Measurements from ENCODE around the gene ZNF511.
A peak's percentile ranks its signal among the peaks of the same experiment; 100 is the strongest.

ZNF511 gene

DNA sequence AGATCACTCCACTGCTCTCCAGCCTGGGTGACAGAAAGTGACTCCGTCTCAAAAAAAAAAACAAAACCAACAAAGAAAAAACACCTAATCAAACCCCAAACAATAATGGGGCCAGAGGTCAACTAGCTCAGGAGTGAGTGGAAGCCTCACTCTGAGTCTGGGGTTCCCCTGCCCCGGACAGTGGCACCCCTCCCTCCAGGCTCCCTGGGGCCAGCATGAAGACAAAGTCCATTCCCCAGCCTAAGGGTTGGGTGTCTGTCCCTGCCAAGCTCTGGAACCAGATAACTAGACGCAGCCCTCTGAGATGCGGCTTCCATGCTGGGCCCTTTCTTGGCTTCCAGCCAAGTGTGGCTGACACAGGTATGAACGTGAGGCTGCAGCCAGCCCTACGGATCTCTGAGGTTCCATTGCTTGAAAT is 50.8 kb downstream of the ZNF511 start (continued):
- TF ChIP-seq, protein P1, sequence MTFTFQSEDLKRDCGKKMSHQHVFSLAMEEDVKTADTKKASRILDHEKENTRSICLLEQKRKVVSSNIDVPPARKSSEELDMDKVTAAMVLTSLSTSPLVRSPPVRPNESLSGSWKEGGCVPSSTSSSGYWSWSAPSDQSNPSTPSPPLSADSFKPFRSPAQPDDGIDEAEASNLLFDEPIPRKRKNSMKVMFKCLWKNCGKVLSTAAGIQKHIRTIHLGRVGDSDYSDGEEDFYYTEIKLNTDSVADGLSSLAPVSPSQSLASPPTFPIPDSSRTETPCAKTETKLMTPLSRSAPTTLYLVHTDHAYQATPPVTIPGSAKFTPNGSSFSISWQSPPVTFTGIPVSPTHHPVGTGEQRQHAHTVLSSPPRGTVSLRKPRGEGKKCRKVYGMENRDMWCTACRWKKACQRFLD (tag by site-specific recombination; IDR thresholded peaks at IDR 0.05), result no peak
- TF ChIP-seq ZNF366 (tag by site-specific recombination; conservative IDR thresholded peaks at IDR 0.05) (no peak), ZNF184 (tag by site-specific recombination; IDR thresholded peaks at IDR 0.05) (peak; percentile 68; the same call in 1 of the 2 replicates), GLIS1 (tag by site-specific recombination; IDR thresholded peaks at IDR 0.05) (no peak), ZNF24 (tag by site-specific recombination; IDR thresholded peaks at IDR 0.05) (no peak), ZFP69B (tag by site-specific recombination; IDR thresholded peaks at IDR 0.05) (no peak), ZNF302 (tag by site-specific recombination; IDR thresholded peaks at IDR 0.05; ENCODE audit: low read depth) (no peak), ZNF341 (tag by site-specific recombination; IDR thresholded peaks at IDR 0.05; ENCODE audit: low read depth) (no peak), ZNF561 (tag by site-specific recombination; IDR thresholded peaks at IDR 0.05; ENCODE audit: borderline replicate concordance) (peak; percentile 27; the same call in 1 of the 2 replicates), ZNF548 (tag by site-specific recombination; IDR thresholded peaks at IDR 0.05) (no peak), ZNF501 (tag by site-specific recombination; IDR thresholded peaks at IDR 0.05) (no peak), OSR2 (tag by site-specific recombination; IDR thresholded peaks at IDR 0.05) (no peak), ZNF558 (tag by site-specific recombination; IDR thresholded peaks at IDR 0.05) (no peak), ZNF560 (tag by site-specific recombination; IDR thresholded peaks at IDR 0.05; ENCODE audit: borderline replicate concordance) (no peak), OVOL3 (tag by site-specific recombination; IDR thresholded peaks at IDR 0.05) (no peak), ZNF747 (tag by site-specific recombination; IDR thresholded peaks at IDR 0.05) (no peak), ZNF677 (tag by site-specific recombination; IDR thresholded peaks at IDR 0.05) (0 out of 2 replicates have a peak, but pooled peaks have one; percentile 54), ZNF311 (tag by site-specific recombination; IDR thresholded peaks at IDR 0.05; ENCODE audit: borderline replicate concordance) (no peak), ZBTB8A (tag by site-specific recombination; IDR thresholded peaks at IDR 0.05) (peak; percentile 18; the same call in 1 of the 2 replicates), ZNF776 (tag by site-specific recombination; IDR thresholded peaks at IDR 0.05; ENCODE audit: borderline replicate concordance) (0 out of 2 replicates have a peak, but pooled peaks have one; percentile 66), ZNF701 (tag by site-specific recombination; IDR thresholded peaks at IDR 0.05) (no peak)
- TF ChIP-seq, protein P2, sequence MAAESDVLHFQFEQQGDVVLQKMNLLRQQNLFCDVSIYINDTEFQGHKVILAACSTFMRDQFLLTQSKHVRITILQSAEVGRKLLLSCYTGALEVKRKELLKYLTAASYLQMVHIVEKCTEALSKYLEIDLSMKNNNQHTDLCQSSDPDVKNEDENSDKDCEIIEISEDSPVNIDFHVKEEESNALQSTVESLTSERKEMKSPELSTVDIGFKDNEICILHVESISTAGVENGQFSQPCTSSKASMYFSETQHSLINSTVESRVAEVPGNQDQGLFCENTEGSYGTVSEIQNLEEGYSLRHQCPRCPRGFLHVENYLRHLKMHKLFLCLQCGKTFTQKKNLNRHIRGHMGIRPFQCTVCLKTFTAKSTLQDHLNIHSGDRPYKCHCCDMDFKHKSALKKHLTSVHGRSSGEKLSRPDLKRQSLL (tag by site-specific recombination; IDR thresholded peaks at IDR 0.05), result no peak
- TF ChIP-seq, protein P3, sequence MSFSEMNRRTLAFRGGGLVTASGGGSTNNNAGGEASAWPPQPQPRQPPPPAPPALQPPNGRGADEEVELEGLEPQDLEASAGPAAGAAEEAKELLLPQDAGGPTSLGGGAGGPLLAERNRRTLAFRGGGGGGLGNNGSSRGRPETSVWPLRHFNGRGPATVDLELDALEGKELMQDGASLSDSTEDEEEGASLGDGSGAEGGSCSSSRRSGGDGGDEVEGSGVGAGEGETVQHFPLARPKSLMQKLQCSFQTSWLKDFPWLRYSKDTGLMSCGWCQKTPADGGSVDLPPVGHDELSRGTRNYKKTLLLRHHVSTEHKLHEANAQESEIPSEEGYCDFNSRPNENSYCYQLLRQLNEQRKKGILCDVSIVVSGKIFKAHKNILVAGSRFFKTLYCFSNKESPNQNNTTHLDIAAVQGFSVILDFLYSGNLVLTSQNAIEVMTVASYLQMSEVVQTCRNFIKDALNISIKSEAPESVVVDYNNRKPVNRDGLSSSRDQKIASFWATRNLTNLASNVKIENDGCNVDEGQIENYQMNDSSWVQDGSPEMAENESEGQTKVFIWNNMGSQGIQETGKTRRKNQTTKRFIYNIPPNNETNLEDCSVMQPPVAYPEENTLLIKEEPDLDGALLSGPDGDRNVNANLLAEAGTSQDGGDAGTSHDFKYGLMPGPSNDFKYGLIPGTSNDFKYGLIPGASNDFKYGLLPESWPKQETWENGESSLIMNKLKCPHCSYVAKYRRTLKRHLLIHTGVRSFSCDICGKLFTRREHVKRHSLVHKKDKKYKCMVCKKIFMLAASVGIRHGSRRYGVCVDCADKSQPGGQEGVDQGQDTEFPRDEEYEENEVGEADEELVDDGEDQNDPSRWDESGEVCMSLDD (tag by site-specific recombination; IDR thresholded peaks at IDR 0.05), result 0 out of 2 replicates have a peak, but pooled peaks have one; percentile 21

DNA sequence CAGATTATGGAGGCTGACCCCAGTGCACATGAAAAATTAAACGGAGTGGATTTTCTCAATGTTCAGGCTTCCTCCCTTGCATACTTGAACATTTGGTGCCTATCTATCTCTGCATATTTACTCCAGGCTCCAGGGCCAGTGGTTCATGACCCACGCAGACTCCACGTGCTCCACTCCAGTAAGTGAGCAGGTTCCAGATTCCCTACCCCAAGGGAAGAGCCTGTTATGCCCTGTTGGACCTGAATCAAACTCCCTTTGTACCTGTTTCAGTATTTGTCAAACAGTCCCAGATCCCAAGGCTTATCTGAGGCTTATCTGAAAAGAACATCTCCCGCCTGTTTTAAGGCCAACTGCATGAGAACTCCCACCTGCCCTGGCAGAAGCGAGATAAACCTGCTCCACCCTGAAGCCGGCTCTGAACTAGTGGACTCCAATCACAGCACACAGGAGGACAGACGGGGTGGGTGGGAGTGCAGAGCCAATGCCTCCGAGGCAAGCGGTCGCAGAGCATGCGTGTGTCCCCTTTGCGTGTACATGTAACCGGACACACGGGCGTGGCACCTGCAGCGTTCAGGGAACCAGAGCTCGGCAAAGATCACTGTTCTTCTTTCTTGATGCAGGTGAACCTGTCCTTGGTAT is 51.4 kb downstream of the ZNF511 start:
- ChIA-PET POLR2A (interaction anchor here (1.2 to 1.4 kb wide), 2 partner anchors 9 to 13 kb away, joined by 4 to 6 read pairs; partner anchors contain the start of gene ECHS1), CTCF (interaction anchor here (1.0 to 4.2 kb wide), 2 partner anchors 12 to 30 kb away, joined by 3 to 27 read pairs; no protein-coding TSS in a partner anchor)
- TF ChIP-seq ZNF654 (tag by site-specific recombination; IDR thresholded peaks at IDR 0.05; ENCODE audit: low read depth) (no peak), ZBTB17 (tag by site-specific recombination; IDR thresholded peaks at IDR 0.05) (0 out of 2 replicates have a peak, but pooled peaks have one; percentile 21), ZNF174 (tag by site-specific recombination; IDR thresholded peaks at IDR 0.05) (0 out of 2 replicates have a peak, but pooled peaks have one; percentile 3), ZNF677 (tag by site-specific recombination; IDR thresholded peaks at IDR 0.05) (no peak), ZNF521 (tag by site-specific recombination; IDR thresholded peaks at IDR 0.05) (no peak)
- TF ChIP-seq, protein P4, sequence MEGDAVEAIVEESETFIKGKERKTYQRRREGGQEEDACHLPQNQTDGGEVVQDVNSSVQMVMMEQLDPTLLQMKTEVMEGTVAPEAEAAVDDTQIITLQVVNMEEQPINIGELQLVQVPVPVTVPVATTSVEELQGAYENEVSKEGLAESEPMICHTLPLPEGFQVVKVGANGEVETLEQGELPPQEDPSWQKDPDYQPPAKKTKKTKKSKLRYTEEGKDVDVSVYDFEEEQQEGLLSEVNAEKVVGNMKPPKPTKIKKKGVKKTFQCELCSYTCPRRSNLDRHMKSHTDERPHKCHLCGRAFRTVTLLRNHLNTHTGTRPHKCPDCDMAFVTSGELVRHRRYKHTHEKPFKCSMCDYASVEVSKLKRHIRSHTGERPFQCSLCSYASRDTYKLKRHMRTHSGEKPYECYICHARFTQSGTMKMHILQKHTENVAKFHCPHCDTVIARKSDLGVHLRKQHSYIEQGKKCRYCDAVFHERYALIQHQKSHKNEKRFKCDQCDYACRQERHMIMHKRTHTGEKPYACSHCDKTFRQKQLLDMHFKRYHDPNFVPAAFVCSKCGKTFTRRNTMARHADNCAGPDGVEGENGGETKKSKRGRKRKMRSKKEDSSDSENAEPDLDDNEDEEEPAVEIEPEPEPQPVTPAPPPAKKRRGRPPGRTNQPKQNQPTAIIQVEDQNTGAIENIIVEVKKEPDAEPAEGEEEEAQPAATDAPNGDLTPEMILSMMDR (tag by site-specific recombination; IDR thresholded peaks at IDR 0.05), result no peak
- Histone ChIP-seq H3K36me3 (ENCODE audit: control insufficient read depth in 2 of 2, insufficient read depth in 1 of 2, low read length in 2 of 2) (peaks cover 0 to 28% of the 10 kb centered on the region in 2 experiments; a peak in 2 of 3 replicates), H3K4me1 (ENCODE audit: control insufficient read depth, insufficient read depth, low read length) (peaks cover 4% of the 10 kb centered on the region; the same call in 1 of the 2 replicates), H3K27ac (ENCODE audit: extremely low read depth, low read depth, low read length) (no peak overlapping the region), H3K4me3 (ENCODE audit: low read depth, low read length) (no peak overlapping the region), H3K9me3 (ENCODE audit: control insufficient read depth, insufficient read depth, low read depth, low read length) (no peaks in the 10 kb centered on the region)

All from HEK293 (cell line).